NCI-H2081 treated with DMSO at 0.1 percent for 48 hours (cell line): ENCODE measurements around the gene SCN9A.
"Not testable (repeated sequence)": the region's sequence is repeated elsewhere in the genome, so short reads cannot be mapped to it uniquely, and the experiment has no call there.

Source experiments
- DNase-seq: peaks from one replicate; lab custom pipeline; 2025; lab: John Stamatoyannopoulos, UW

SCN9A gene

GRCh38 chr2:166375736-166376487, at the start of gene SCN9A:
SCN9A (minus strand) TSS chr2:166375944; CDS start chr2:166311756, 64,188 bp downstream.
- peak; percentile 25 for DNase-seq

GRCh38 chr2:166424841-166425240, 49.1 kb upstream of the SCN9A start:
- no peak for DNase-seq

GRCh38 chr2:166419616-166419934, 43.8 kb upstream of the SCN9A start:
- DNase-seq = peak; percentile 8

- DNase-seq = no peak
Measured at GRCh38 chr2:166418853-166419615, 43.3 kb upstream of the SCN9A start.

GRCh38 chr2:166417669-166418068, 41.9 kb upstream of the SCN9A start:
- no peak for DNase-seq

GRCh38 chr2:166413255-166413654, 37.5 kb upstream of the SCN9A start:
- DNase-seq = no peak

- DNase-seq = no peak
Measured at GRCh38 chr2:166411473-166412230, 35.9 kb upstream of the SCN9A start.

- no peak for DNase-seq
Measured at GRCh38 chr2:166410828-166411472, 35.2 kb upstream of the SCN9A start.

- not testable (repeated sequence) for DNase-seq
Measured at GRCh38 chr2:166407746-166408145, 32.0 kb upstream of the SCN9A start.

- DNase-seq = no peak
Measured at GRCh38 chr2:166406374-166406773, 30.6 kb upstream of the SCN9A start.

- no peak for DNase-seq
Measured at GRCh38 chr2:166405569-166405926, 29.8 kb upstream of the SCN9A start.

- no peak for DNase-seq
Measured at GRCh38 chr2:166404831-166405568, 29.3 kb upstream of the SCN9A start.

GRCh38 chr2:166394245-166394644, 18.5 kb upstream of the SCN9A start:
- DNase-seq = no peak

GRCh38 chr2:166393008-166393407, 17.3 kb upstream of the SCN9A start:
- no peak for DNase-seq

- no peak for DNase-seq
Measured at GRCh38 chr2:166388481-166389070, 12.8 kb upstream of the SCN9A start.

GRCh38 chr2:166385313-166385712, 9.6 kb upstream of the SCN9A start:
- DNase-seq = no peak

- DNase-seq = no peak
Measured at GRCh38 chr2:166384774-166385173, 9.0 kb upstream of the SCN9A start.

- no peak for DNase-seq
Measured at GRCh38 chr2:166382448-166382847, 6.7 kb upstream of the SCN9A start.

GRCh38 chr2:166380615-166381014, 4.9 kb upstream of the SCN9A start:
- DNase-seq = no peak

- DNase-seq = no peak
Measured at GRCh38 chr2:166376873-166377272, 1.1 kb upstream of the SCN9A start.

- no peak for DNase-seq
Measured at GRCh38 chr2:166376488-166376828, 714 bp upstream of the SCN9A start.
